ENCODE results near the gene SDCBP2. TPM values are rescaled to one million over a fixed set of nuclear protein-coding genes. Genes with fewer than 3 reads are reported as not detected.
A peak's percentile ranks its signal among the peaks of the same experiment; 100 is the strongest.

SDCBP2 gene
- total RNA-seq, 1 donor from 2014 or later, result 10.8 TPM

- no peak overlapping the region for H3K4me3 ChIP-seq
- H3K9me3 ChIP-seq, result no peaks in the 10 kb centered on the region
- TF ChIP-seq CTCF (IDR thresholded peaks at IDR 0.05), result no peak
- DNase-seq, result no peak
- peaks cover 24% of the 10 kb centered on the region for H3K4me1 ChIP-seq
- no peaks in the 10 kb centered on the region for H3K36me3 ChIP-seq
- peak overlapping the region; percentile 65 for H3K27ac ChIP-seq
- intact Hi-C loops (cut with DNase I), result no loop called here
- no peaks in the 10 kb centered on the region for H3K27me3 ChIP-seq (ENCODE audit: low read depth)
- ATAC-seq, result no peak
Observed at GRCh38 chr20:1320902-1321653, 7.9 kb downstream of the SDCBP2 start.

- no peaks in the 10 kb centered on the region for H3K9me3 ChIP-seq
- no peak overlapping the region for H3K27ac ChIP-seq
- no peaks in the 10 kb centered on the region for H3K27me3 ChIP-seq (ENCODE audit: low read depth)
- H3K36me3 ChIP-seq, result no peaks in the 10 kb centered on the region
- peaks cover 22% of the 10 kb centered on the region for H3K4me1 ChIP-seq
- DNase-seq, result peak; percentile 21
- no peak overlapping the region for H3K4me3 ChIP-seq
- TF ChIP-seq CTCF (IDR thresholded peaks at IDR 0.05), result no peak
- intact Hi-C loops (cut with DNase I), result no loop called here
- ATAC-seq, result no peak
Observed at GRCh38 chr20:1320016-1320415, 8.9 kb downstream of the SDCBP2 start.

GRCh38 chr20:1319462-1319861 lies 9.5 kb downstream of the SDCBP2 start:
- peaks cover 16% of the 10 kb centered on the region for H3K4me1 ChIP-seq
- no peak for DNase-seq
- no peak for TF ChIP-seq CTCF (IDR thresholded peaks at IDR 0.05)
- intact Hi-C loops (cut with DNase I), result loop anchor here (10.0 kb wide), 1 partner anchor 75 kb away; the partner anchor contains the start of gene FKBP1A
- no peak overlapping the region for H3K4me3 ChIP-seq
- no peaks in the 10 kb centered on the region for H3K9me3 ChIP-seq
- no peaks in the 10 kb centered on the region for H3K27me3 ChIP-seq (ENCODE audit: low read depth)
- no peak for ATAC-seq
- no peaks in the 10 kb centered on the region for H3K36me3 ChIP-seq
- H3K27ac ChIP-seq, result no peak overlapping the region

- intact Hi-C loops (cut with DNase I), result loop anchor here (10.0 kb wide), 1 partner anchor 76 kb away; the partner anchor contains the start of gene FKBP1A
- no peak for DNase-seq
Observed at GRCh38 chr20:1319051-1319450, 9.9 kb downstream of the SDCBP2 start.

GRCh38 chr20:1317545-1318255 lies 11.2 kb downstream of the SDCBP2 start:
- no peak for TF ChIP-seq CTCF (IDR thresholded peaks at IDR 0.05)
- no peak for DNase-seq
- no peaks in the 10 kb centered on the region for H3K9me3 ChIP-seq
- peaks cover 27% of the 10 kb centered on the region for H3K4me1 ChIP-seq
- no peaks in the 10 kb centered on the region for H3K36me3 ChIP-seq
- no peak overlapping the region for H3K4me3 ChIP-seq
- ATAC-seq, result no peak
- intact Hi-C loops (cut with DNase I), result loop anchor here (10.0 kb wide), 1 partner anchor 77 kb away; the partner anchor contains the start of gene FKBP1A
- no peak overlapping the region for H3K27ac ChIP-seq
- H3K27me3 ChIP-seq (ENCODE audit: low read depth), result no peaks in the 10 kb centered on the region

More at GRCh38 chr20:1319051-1319450, 9.9 kb downstream of the SDCBP2 start:
- no peaks in the 10 kb centered on the region for H3K36me3 ChIP-seq
- no peaks in the 10 kb centered on the region for H3K27me3 ChIP-seq (ENCODE audit: low read depth)
- H3K9me3 ChIP-seq, result no peaks in the 10 kb centered on the region
- H3K4me3 ChIP-seq, result no peak overlapping the region
- H3K4me1 ChIP-seq, result peaks cover 17% of the 10 kb centered on the region
- ATAC-seq, result no peak
- H3K27ac ChIP-seq, result no peak overlapping the region
- TF ChIP-seq CTCF (IDR thresholded peaks at IDR 0.05), result no peak

Data from lower lobe of right lung (tissue), 2 donors.